ENCODE results near the gene ATG3.

DNA sequence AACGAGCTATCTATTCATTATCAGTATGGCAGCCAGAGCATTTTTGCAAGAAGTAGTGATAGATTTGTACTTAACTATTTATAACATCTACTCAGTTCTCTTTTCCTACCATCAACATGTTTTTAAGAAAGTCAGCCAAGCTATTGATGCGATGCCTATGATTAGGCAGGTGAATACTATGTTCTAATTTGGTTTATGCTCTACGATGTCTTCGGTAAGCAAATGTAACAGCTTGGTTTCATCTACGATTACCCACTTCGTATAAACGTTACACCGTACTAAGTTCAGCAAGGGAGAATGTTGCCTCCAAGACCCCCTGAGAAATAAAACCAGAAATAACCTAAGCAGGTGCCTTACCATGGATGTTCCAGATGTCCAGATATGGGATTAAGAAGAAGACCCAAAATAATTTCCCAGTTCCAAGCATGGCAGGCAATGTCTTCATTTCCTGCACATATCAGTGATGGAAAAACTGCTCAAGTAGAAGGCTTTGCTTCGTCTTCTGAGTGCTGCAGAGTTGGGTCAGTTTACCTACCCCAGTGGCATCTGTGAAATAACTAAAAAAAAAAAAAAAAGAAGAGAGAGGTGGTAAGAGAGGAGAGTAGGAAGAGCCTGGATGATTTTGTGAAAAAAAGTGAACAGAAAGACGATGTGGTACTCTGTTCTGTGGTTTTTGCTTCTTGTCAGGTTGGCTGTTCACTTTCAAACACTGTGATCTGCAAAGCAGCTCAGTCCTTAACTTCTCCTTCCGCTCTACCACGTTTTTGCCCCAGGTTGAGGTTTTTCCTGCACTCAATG, 62.6 kb downstream of the ATG3 start, which contains the start of gene BTLA:
- TF ChIP-seq, protein P1, sequence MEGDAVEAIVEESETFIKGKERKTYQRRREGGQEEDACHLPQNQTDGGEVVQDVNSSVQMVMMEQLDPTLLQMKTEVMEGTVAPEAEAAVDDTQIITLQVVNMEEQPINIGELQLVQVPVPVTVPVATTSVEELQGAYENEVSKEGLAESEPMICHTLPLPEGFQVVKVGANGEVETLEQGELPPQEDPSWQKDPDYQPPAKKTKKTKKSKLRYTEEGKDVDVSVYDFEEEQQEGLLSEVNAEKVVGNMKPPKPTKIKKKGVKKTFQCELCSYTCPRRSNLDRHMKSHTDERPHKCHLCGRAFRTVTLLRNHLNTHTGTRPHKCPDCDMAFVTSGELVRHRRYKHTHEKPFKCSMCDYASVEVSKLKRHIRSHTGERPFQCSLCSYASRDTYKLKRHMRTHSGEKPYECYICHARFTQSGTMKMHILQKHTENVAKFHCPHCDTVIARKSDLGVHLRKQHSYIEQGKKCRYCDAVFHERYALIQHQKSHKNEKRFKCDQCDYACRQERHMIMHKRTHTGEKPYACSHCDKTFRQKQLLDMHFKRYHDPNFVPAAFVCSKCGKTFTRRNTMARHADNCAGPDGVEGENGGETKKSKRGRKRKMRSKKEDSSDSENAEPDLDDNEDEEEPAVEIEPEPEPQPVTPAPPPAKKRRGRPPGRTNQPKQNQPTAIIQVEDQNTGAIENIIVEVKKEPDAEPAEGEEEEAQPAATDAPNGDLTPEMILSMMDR (IDR thresholded peaks at IDR 0.05): no peak
- no peak for TF ChIP-seq POLR2AphosphoS5 (IDR thresholded peaks at IDR 0.05)

All from prostate gland (tissue), 2 donors.